Measurements from ENCODE around the gene ZNF784.
A peak's percentile ranks its signal among the peaks of the same experiment; 100 is the strongest.

Gene ZNF784

DNA sequence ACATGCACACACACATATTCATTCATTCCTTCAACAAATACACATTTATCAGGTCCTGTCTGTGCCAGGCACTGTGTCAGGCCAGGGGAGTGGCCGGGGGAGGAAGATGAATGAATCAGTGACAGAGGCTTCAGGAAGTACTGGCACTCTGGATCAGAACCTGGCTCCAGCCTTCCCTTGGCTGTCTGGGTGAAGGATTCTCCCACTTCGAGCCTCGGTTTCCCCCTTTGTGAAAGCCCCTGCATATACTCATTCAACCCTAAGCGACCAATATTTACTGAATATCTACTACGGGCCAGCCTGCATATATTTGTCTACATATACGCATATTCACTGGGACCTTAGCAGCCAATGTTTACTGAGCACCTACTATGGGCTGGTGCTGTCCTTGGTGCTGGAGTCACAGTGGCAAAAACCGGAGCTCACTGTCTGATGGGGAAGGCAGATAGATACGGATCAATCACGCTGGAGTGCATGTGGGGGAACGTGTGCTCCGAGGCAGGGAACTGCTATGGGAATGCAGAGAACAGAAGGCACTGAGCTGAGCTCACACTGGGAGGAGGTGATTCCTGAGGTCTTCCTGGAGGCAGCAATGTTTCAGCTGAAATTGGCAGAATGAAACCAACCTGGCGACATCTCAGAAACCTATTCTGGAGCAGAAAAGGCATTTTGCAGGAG lies 43.1 kb downstream of the ZNF784 start:
- TF ChIP-seq, protein P1, sequence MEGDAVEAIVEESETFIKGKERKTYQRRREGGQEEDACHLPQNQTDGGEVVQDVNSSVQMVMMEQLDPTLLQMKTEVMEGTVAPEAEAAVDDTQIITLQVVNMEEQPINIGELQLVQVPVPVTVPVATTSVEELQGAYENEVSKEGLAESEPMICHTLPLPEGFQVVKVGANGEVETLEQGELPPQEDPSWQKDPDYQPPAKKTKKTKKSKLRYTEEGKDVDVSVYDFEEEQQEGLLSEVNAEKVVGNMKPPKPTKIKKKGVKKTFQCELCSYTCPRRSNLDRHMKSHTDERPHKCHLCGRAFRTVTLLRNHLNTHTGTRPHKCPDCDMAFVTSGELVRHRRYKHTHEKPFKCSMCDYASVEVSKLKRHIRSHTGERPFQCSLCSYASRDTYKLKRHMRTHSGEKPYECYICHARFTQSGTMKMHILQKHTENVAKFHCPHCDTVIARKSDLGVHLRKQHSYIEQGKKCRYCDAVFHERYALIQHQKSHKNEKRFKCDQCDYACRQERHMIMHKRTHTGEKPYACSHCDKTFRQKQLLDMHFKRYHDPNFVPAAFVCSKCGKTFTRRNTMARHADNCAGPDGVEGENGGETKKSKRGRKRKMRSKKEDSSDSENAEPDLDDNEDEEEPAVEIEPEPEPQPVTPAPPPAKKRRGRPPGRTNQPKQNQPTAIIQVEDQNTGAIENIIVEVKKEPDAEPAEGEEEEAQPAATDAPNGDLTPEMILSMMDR (IDR thresholded peaks at IDR 0.05; ENCODE audit: insufficient read depth, low read length, missing control alignments) = no peak
- ChIA-PET POLR2A (interaction anchor here (0.6 to 0.9 kb wide), 2 partner anchors 11 to 25 kb away, joined by 3 read pairs; no protein-coding TSS in a partner anchor), CTCF (interaction anchor here (0.8 to 1.6 kb wide), 4 partner anchors 25 to 113 kb away, joined by 3 read pairs; no protein-coding TSS in a partner anchor)
- H3K4me3 ChIP-seq (ENCODE audit: low read depth, low read length) = peak overlapping the region; percentile 96
- no peak for DNase-seq (ENCODE audit: low read depth, low spot score)

DNA sequence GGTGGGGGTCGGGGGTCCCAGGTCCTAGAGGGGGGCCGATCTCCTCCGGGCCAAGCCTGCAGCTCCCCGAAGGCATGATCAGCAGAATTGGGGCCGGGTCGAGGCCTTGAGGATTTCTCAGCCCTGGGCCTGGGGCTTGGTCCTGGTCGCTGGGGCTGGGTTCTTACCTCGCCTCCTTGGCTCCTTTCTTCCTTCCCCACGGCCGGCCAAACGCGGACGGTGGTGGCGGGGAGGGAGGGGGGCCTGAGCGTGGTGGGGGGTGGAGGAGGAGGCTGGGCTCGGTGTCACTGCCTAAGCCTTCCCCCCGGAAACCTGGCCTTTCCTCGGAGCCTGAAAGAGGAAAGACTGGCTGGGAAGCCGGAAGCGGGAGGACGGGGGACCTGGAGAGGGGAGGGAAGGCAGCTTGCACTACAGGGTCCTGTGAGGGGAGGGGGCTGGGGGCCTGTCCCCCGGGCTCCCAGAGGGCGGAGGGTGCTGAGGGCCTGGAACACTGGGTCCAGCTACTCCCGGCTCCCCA lies 43.7 kb downstream of the ZNF784 start, which contains the start of gene ZNF579:
ZNF579 (minus strand) TSS at position 221 of the 517 bp plus-strand sequence. CDS start 1,209 bp downstream, outside the sequence.
- CTCF ChIA-PET = interaction anchor here (0.7 to 1.6 kb wide), 5 partner anchors 26 to 288 kb away, joined by 3 read pairs; no protein-coding TSS in a partner anchor
- no peak for DNase-seq (ENCODE audit: low read depth, low spot score)
- H3K4me3 ChIP-seq (ENCODE audit: low read depth, low read length) = peak within 1 kb of the TSS; percentile 96
- POLR2A ChIA-PET = interaction anchor here (0.6 to 0.9 kb wide), 4 partner anchors 10 to 1132 kb away, joined by 3 read pairs; partner anchors contain the start of gene LENG8
- TF ChIP-seq, protein P1 (IDR thresholded peaks at IDR 0.05; ENCODE audit: insufficient read depth, low read length, missing control alignments) = no peak

DNA sequence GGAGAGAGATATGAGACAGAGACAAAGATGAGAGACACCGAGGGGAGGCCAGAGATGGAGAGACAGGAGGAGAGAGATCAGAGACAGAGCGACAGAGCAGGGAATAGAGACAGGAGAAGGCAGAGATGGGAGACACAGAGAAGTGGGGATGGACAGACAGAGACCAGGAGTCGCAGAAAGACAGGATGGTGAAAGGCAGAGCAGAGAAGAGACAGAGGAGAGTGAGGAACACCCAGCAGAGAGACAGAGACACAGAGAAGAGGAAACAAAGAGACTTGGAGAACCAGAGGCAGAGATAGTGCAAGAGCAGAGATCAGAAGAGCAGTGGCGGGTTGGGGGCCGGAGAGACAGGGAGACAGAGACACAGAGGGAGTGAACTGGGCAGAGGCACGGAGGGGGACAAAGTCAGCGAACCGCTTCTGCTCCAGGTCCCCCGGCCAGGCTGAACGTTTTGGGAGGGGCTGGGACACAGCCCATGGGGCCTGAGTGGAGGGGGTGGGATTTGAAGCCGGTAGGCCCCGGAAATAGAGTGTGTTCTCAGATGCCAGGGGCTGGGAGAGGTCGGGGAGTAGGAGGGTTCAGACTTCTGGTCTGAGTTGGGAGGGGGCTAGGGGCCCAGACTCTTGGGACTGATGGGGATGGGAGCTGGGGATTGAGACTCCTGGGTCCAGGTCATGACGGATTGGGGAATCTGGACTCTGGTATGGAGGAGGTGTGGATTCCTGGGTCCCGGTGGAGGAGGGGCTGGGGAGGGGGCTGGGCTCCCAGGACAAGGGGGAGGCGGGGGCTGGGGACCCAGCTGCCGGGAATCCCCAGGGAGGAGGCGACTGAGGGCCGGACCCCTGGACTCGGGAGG lies 44.4 kb downstream of the ZNF784 start:
- no peak for DNase-seq (ENCODE audit: low read depth, low spot score)
- TF ChIP-seq, protein P1 (IDR thresholded peaks at IDR 0.05; ENCODE audit: insufficient read depth, low read length, missing control alignments) = no peak
- CTCF ChIA-PET = interaction anchor here (0.7 to 1.6 kb wide), 5 partner anchors 27 to 288 kb away, joined by 3 read pairs; no protein-coding TSS in a partner anchor
- peak overlapping the region; percentile 96 for H3K4me3 ChIP-seq (ENCODE audit: low read depth, low read length)
- POLR2A ChIA-PET = interaction anchor here (0.6 to 0.9 kb wide), 3 partner anchors 26 to 1131 kb away, joined by 3 read pairs; partner anchors contain the start of gene LENG8

DNA sequence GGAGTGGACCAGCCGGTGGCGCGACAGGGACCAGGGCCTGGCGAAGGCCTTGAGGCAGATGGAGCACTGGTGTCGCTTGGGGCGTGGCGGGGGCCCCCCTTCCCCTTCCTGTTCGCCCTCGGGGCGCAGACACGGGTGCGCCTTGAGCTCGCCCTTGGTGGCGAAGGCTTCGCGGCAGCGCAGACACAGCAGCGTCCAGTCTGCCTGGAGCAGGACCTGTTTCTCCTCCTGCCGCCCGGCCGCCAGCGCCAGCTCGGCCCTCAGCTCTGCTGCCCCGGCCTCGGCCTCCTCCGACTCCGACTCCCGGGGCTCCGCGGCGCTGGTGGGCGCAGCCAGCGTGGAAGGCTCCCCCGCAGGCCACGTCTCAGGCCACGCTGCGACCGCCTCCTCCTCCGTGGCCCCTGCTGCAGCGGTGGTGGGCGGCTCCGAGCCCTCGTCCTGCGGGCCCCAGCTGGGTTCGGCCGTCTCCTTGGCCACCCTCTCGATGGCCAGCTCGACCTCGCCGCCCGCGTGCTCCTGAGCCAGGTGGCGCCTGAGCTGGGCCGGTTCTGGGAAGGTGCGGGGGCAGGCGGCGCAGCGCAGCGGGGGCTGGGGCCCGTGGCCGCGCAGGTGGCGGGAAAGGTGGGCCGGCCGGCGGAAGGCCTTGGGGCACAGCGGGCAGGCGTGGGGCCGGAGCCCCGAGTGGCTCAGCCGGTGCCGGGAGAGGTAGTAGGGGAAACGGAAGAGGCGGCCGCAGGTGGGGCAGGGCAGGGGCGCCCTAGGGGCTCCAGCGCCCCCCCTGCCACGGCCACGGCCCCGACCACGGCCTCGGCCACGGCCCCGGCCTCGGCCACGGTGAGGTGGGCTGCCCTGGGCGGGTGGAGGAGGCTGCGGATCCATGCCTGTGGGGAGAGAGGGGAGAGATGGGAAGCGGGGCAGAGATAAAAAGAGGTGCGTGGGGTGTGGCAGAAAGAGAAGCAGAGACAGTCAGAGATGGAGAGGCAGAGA lies 45.3 kb downstream of the ZNF784 start:
- ChIA-PET POLR2A (no interaction called here), CTCF (interaction anchor here (1.2 kb wide), 1 partner anchor 63 kb away, joined by 4 read pairs; no protein-coding TSS in a partner anchor)
- peak overlapping the region; percentile 96 for H3K4me3 ChIP-seq (ENCODE audit: low read depth, low read length)
- TF ChIP-seq, protein P1 (IDR thresholded peaks at IDR 0.05; ENCODE audit: insufficient read depth, low read length, missing control alignments) = no peak
- no peak for DNase-seq (ENCODE audit: low read depth, low spot score)

DNA sequence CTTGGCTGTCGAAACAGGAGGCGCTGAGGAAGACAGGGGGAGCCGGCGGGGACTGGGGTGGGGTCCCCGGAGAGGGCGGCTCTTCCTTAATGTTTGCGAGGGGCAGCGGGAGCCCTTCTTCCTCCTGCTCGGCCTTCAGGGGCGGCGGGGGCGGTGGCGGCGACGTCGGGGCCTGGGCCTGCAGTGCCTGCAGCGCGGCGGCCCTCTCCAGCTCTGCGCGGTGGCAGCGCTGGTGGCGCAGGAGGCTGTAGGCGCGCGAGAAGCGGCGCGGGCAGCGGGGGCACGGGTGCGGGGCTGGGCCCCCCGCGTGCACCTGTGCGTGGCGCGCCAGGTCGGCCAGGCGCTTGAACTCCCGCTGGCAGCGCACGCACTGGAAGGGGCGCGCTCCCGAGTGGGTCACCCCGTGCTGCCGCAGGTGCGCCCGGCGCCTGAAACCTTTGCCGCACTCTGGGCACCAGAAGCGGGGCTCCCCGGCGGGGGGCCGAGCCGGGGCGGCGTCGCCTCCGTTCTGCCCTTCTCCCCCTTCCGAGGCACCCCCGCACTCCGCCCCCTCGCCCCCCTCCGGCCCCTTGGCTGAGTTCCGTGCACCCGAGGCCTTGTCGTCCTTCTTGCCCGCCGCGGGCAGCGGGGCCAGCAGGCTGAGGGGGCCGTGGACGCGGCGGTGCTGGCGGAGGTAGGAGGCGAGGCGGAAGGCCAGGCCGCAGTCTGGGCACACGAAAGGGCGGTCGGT lies 46.2 kb downstream of the ZNF784 start:
- ChIA-PET CTCF (interaction anchor here (1.2 kb wide), 1 partner anchor 62 kb away, joined by 4 read pairs; no protein-coding TSS in a partner anchor), POLR2A (no interaction called here)
- no peak for DNase-seq (ENCODE audit: low read depth, low spot score)
- H3K4me3 ChIP-seq (ENCODE audit: low read depth, low read length) = no peak overlapping the region
- TF ChIP-seq, protein P1 (IDR thresholded peaks at IDR 0.05; ENCODE audit: insufficient read depth, low read length, missing control alignments) = no peak
